Upper lobe of left lung (tissue), 4 donors: ENCODE measurements around the gene SIX6.

Source experiments
- CTCF ChIP-seq, 6 experiments: fragments of 450-650 bp in 4 of 6; fragments of 200-600 bp in 2 of 6; sonication (generic) in 2 of 6; IDR thresholded peaks; one replicate each; pipeline ENCODE4 v1.5.1; 2016 to 2019; ENCODE audit warnings: antibody characterized with exemption in 6 of 6
- EP300 ChIP-seq, 4 donors: sonication (generic); formaldehyde crosslinking; IDR thresholded peaks; one replicate each; pipeline ENCODE4 v1.5.1; 2017; ENCODE audit warnings: antibody characterized with exemption in 4 of 4, control low read depth in 2 of 4
- POLR2AphosphoS5 ChIP-seq, 2 donors: sonication (generic); formaldehyde crosslinking; IDR thresholded peaks; one replicate each; pipeline ENCODE4 v1.5.1; 2017; ENCODE audit warnings: antibody characterized with exemption in 2 of 2

- no peak for TF ChIP-seq CTCF (IDR thresholded peaks at IDR 0.05)
- no peak for TF ChIP-seq POLR2AphosphoS5 (IDR thresholded peaks at IDR 0.05)
- no peak for TF ChIP-seq EP300 (IDR thresholded peaks at IDR 0.05)
These were observed at the start of gene SIX6 for GRCh38 chr14:60508707-60509437.
